ENCODE data around the gene TMEM14B. TPM values are rescaled to one million over a fixed set of nuclear protein-coding genes. Genes with fewer than 3 reads are reported as not detected.

TMEM14B gene
- total and polyA plus RNA-seq, 2 donors (not counting 3 experiments of a cell fraction or from before 2014, with no cell fraction given), result 58.2 to 73.1 TPM

DNA sequence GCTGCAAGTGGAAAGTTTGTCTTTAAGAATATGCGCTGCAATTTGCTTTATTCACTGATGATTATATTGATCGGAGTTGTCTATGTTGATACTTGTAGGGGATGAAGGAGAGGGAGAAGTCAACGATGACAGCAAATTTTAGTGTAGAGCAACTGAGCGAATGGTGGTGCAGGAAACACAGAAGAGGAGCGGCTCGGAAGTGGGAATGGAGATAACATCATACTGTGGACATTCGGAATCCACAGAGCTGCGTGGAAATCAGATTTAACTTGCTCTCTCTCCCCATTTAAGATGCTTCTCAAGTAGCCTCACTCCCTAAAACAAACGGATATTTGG is 722 bp upstream of the TMEM14B start:
- dilution Hi-C loops (cut with MboI; ENCODE audit: extremely low pct_ligation_motif_present, low sequenced_read_pairs), result no loop called here
- ChIA-PET POLR2A (interaction anchor here (0.9 to 1.2 kb wide), 2 partner anchors 24 to 26 kb away, joined by 3 to 4 read pairs; partner anchors contain the start of gene TMEM14C), CTCF (interaction anchor here (1.1 to 1.9 kb wide), 6 partner anchors 12 to 268 kb away, joined by 3 to 13 read pairs (median 4); no protein-coding TSS in a partner anchor)
- Histone ChIP-seq H3K4me2 (ENCODE audit: insufficient read depth, low read length) (peak overlapping the region; percentile 78), H3K79me2 (ENCODE audit: control insufficient read depth, insufficient read depth, low read length) (peaks cover 20% of the 10 kb centered on the region), H3K27ac (ENCODE audit: insufficient read depth, low read depth, low read length) (no peak overlapping the region), H3K4me3 (replicated peaks in 1 of 3; ENCODE audit: insufficient read depth in 1 of 3, low read depth in 1 of 3, low read length in 3 of 3) (peak overlapping the region; percentile 59 to 91 (median 69)), H3K9ac (replicated peaks; ENCODE audit: extremely low read depth, insufficient read depth, low read length) (peak overlapping the region; percentile 52), H3K4me1 (ENCODE audit: control insufficient read depth, extremely low read depth, insufficient read depth, low read length) (peaks cover 16% of the 10 kb centered on the region), H3K27me3 (ENCODE audit: control insufficient read depth in 2 of 2, insufficient read depth in 2 of 2, low read length in 2 of 2) (no peaks in the 10 kb centered on the region), H3K9me3 (replicated peaks; ENCODE audit: control insufficient read depth, insufficient read depth, low read length) (no peaks in the 10 kb centered on the region), H2AFZ (ENCODE audit: low read depth, low read length) (peak overlapping the region; percentile 97), H4K20me1 (replicated peaks; ENCODE audit: control insufficient read depth, extremely low read depth, insufficient read depth, low read length) (no peaks in the 10 kb centered on the region), H3K36me3 (ENCODE audit: control insufficient read depth in 2 of 2, extremely low read depth in 1 of 2, insufficient read depth in 2 of 2, low read length in 2 of 2) (no peaks in the 10 kb centered on the region), H3K9me1 (replicated peaks; ENCODE audit: control insufficient read depth, extremely low read depth, insufficient read depth, low read length) (no peaks in the 10 kb centered on the region)
- TF ChIP-seq FOS (IDR thresholded peaks at IDR 0.05; ENCODE audit: borderline replicate concordance, insufficient read depth, low read length) (no peak), MYC (IDR thresholded peaks at IDR 0.05; ENCODE audit: low read depth, low read length) (no peak), GATA2 (IDR thresholded peaks at IDR 0.05; ENCODE audit: insufficient read depth, insufficient read length, low read depth, low read length) (no peak), POLR2AphosphoS5 (IDR thresholded peaks at IDR 0.05; ENCODE audit: insufficient read depth, low read depth, low read length) (no peak), POLR2A (IDR thresholded peaks at IDR 0.05; ENCODE audit: low read depth, low read length) (no peak), EZH2 (IDR thresholded peaks at IDR 0.05; ENCODE audit: borderline replicate concordance, low read depth, low read length, severe bottlenecking) (no peak), JUN (IDR thresholded peaks at IDR 0.05; ENCODE audit: borderline replicate concordance, insufficient read depth, insufficient read length, low read depth) (no peak)
- TF ChIP-seq, protein P1, sequence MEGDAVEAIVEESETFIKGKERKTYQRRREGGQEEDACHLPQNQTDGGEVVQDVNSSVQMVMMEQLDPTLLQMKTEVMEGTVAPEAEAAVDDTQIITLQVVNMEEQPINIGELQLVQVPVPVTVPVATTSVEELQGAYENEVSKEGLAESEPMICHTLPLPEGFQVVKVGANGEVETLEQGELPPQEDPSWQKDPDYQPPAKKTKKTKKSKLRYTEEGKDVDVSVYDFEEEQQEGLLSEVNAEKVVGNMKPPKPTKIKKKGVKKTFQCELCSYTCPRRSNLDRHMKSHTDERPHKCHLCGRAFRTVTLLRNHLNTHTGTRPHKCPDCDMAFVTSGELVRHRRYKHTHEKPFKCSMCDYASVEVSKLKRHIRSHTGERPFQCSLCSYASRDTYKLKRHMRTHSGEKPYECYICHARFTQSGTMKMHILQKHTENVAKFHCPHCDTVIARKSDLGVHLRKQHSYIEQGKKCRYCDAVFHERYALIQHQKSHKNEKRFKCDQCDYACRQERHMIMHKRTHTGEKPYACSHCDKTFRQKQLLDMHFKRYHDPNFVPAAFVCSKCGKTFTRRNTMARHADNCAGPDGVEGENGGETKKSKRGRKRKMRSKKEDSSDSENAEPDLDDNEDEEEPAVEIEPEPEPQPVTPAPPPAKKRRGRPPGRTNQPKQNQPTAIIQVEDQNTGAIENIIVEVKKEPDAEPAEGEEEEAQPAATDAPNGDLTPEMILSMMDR (IDR thresholded peaks at IDR 0.05; ENCODE audit: extremely low read depth in 1 of 2, insufficient read depth in 1 of 2, low read depth in 1 of 2, low read length in 2 of 2), result no peak
- TF ChIP-seq, protein P2, sequence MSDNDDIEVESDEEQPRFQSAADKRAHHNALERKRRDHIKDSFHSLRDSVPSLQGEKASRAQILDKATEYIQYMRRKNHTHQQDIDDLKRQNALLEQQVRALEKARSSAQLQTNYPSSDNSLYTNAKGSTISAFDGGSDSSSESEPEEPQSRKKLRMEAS (IDR thresholded peaks at IDR 0.05; ENCODE audit: insufficient read depth, insufficient read length), result no peak
- no peak for FAIRE-seq
- DNase-seq (ENCODE audit: low read depth, low spot score), result no peak
- BruUV-seq (replicated peaks), result TSS peak; percentile 14
- intact Hi-C loops (cut with micrococcal nuclease), result loop anchor here (1.0 kb wide), 4 partner anchors 12 to 53 kb away; partner anchors contain the start of genes C6orf52, PAK1IP1 and TMEM14C
